DOHH2 (cell line): Measurements from ENCODE around the gene AK1.

ENCODE experiments used
- H3F3A ChIP-seq: fragments of 200-600 bp; sonication (generic), shearing (Covaris generic); 2 replicates; pipeline ENCODE4 v1.6.0; 2016; ENCODE audit warnings: antibody characterized with exemption, mild to moderate bottlenecking; ENCODE audit not compliant: control insufficient read depth, insufficient read depth
- H3K27ac ChIP-seq: fragments of 200-600 bp; sonication (generic); 2 replicates; pipeline ENCODE4 v1.5.1; 2014; ENCODE audit warnings: low read depth, mild to moderate bottlenecking, low read length, moderate library complexity
- H3K27me3 ChIP-seq: fragments of 200-600 bp; sonication (generic); 2 replicates; pipeline ENCODE4 v1.6.1; 2014; ENCODE audit warnings: mild to moderate bottlenecking, low read length, mixed read lengths; ENCODE audit not compliant: control insufficient read depth
- H3K36me3 ChIP-seq: fragments of 200-600 bp; sonication (generic); 2 replicates; pipeline ENCODE4 v1.6.1; 2014; ENCODE audit warnings: mild to moderate bottlenecking, low read length, moderate library complexity, mixed read lengths; ENCODE audit not compliant: control insufficient read depth
- H3K4me1 ChIP-seq: fragments of 200-600 bp; sonication (generic); 2 replicates; pipeline ENCODE4 v1.6.1; 2014; ENCODE audit warnings: mild to moderate bottlenecking, low read length, mixed read lengths; ENCODE audit not compliant: control insufficient read depth
- H3K4me2 ChIP-seq: fragments of 200-600 bp; sonication (generic); 2 replicates; pipeline ENCODE4 v1.6.0; 2014; ENCODE audit warnings: mild to moderate bottlenecking, low read length, moderate library complexity
- H3K4me3 ChIP-seq: fragments of 200-600 bp; sonication (generic); 2 replicates; pipeline ENCODE4 v1.5.1; 2014; ENCODE audit warnings: mild to moderate bottlenecking, low read length, mixed read lengths
- H3K79me2 ChIP-seq: fragments of 200-600 bp; sonication (generic); 2 replicates; pipeline ENCODE4 v1.6.1; 2014; ENCODE audit warnings: mild to moderate bottlenecking, low read length, mixed read lengths; ENCODE audit not compliant: control insufficient read depth
- H3K9me2 ChIP-seq: fragments of 200-600 bp; sonication (generic); replicated peaks from 2 replicates; pipeline ENCODE4 v1.6.1; 2014; ENCODE audit warnings: mild to moderate bottlenecking, low read length, mixed read lengths; ENCODE audit not compliant: control insufficient read depth
- H3K9me3 ChIP-seq: fragments of 200-600 bp; sonication (generic); 2 replicates; pipeline ENCODE4 v1.6.1; 2014; ENCODE audit warnings: antibody characterized with exemption, low read length, mixed read lengths; ENCODE audit not compliant: control insufficient read depth, insufficient read depth
- H4K20me1 ChIP-seq: fragments of 200-600 bp; sonication (generic); 2 replicates; pipeline ENCODE4 v1.6.0; 2014; ENCODE audit warnings: low read depth, mild to moderate bottlenecking, antibody characterized with exemption, low read length, moderate library complexity; ENCODE audit not compliant: control insufficient read depth, insufficient read depth
- CTCF ChIP-seq: fragments of 200-600 bp; sonication (generic); IDR thresholded peaks from one replicate; pipeline ENCODE4 v1.5.1; 2014; ENCODE audit warnings: antibody characterized with exemption, mild to moderate bottlenecking, low read depth, low read length; ENCODE audit not compliant: poor library complexity, severe bottlenecking
- EZH2phosphoT487 ChIP-seq: fragments of 200-600 bp; sonication (generic); IDR thresholded peaks from 2 replicates; pipeline ENCODE4 v1.6.1; 2017; ENCODE audit warnings: borderline replicate concordance, mild to moderate bottlenecking, antibody characterized with exemption, low read length, moderate library complexity, mixed read lengths

Gene AK1

GRCh38 chr9:127915801-127916719, 38.6 kb upstream of the AK1 start:
- Histone ChIP-seq H3K9me3 (no peaks in the 10 kb centered on the region), H3K36me3 (peaks cover 43% of the 10 kb centered on the region), H3K79me2 (peaks cover 22% of the 10 kb centered on the region), H3F3A (peaks cover 12% of the 10 kb centered on the region), H3K9me2 (no peaks in the 10 kb centered on the region), H3K4me1 (peaks cover 64% of the 10 kb centered on the region), H3K27me3 (no peaks in the 10 kb centered on the region), H4K20me1 (no peaks in the 10 kb centered on the region), H3K4me3 (peak overlapping the region; percentile 97), H3K4me2 (peak overlapping the region; percentile 99), H3K27ac (peak overlapping the region; percentile 91)
- TF ChIP-seq CTCF, result no peak
- no peak for TF ChIP-seq EZH2phosphoT487

GRCh38 chr9:127915325-127915752, 37.9 kb upstream of the AK1 start:
- Histone ChIP-seq H3K4me2 (peak overlapping the region; percentile 99), H3K4me1 (peaks cover 68% of the 10 kb centered on the region)
- TF ChIP-seq EZH2phosphoT487 (no peak), CTCF (no peak)

GRCh38 chr9:127913682-127914081, 36.2 kb upstream of the AK1 start:
- TF ChIP-seq EZH2phosphoT487 (no peak), CTCF (no peak)
- Histone ChIP-seq H3F3A (peaks cover 9% of the 10 kb centered on the region), H3K36me3 (peaks cover 60% of the 10 kb centered on the region), H3K27ac (no peak overlapping the region), H3K27me3 (no peaks in the 10 kb centered on the region), H3K4me1 (peaks cover 60% of the 10 kb centered on the region), H3K4me2 (no peak overlapping the region), H3K9me2 (no peaks in the 10 kb centered on the region), H3K4me3 (no peak overlapping the region), H3K79me2 (peaks cover 22% of the 10 kb centered on the region), H4K20me1 (no peaks in the 10 kb centered on the region), H3K9me3 (no peaks in the 10 kb centered on the region)

More at GRCh38 chr9:127915325-127915752, 37.9 kb upstream of the AK1 start:
- peaks cover 50% of the 10 kb centered on the region for H3K36me3 ChIP-seq
- peak overlapping the region; percentile 97 for H3K4me3 ChIP-seq
- H3F3A ChIP-seq, result peaks cover 12% of the 10 kb centered on the region
- H4K20me1 ChIP-seq, result no peaks in the 10 kb centered on the region
- H3K9me2 ChIP-seq, result no peaks in the 10 kb centered on the region
- peak overlapping the region; percentile 91 for H3K27ac ChIP-seq
- H3K79me2 ChIP-seq, result peaks cover 22% of the 10 kb centered on the region
- no peaks in the 10 kb centered on the region for H3K9me3 ChIP-seq
- no peaks in the 10 kb centered on the region for H3K27me3 ChIP-seq
